Erythroblast (primary cell): ENCODE results near the gene RPS6KC1.

Experiments used
- GATA1 ChIP-seq: IDR thresholded peaks from 2 replicates; pipeline ENCODE4 v1.6.1; 2011; ENCODE audit warnings: low read depth, mild to moderate bottlenecking, control low read depth, low read length, moderate library complexity
- POLR2A ChIP-seq: IDR thresholded peaks from 2 replicates; pipeline ENCODE4 v1.6.1; 2011; ENCODE audit warnings: mild to moderate bottlenecking, low read length

DNA sequence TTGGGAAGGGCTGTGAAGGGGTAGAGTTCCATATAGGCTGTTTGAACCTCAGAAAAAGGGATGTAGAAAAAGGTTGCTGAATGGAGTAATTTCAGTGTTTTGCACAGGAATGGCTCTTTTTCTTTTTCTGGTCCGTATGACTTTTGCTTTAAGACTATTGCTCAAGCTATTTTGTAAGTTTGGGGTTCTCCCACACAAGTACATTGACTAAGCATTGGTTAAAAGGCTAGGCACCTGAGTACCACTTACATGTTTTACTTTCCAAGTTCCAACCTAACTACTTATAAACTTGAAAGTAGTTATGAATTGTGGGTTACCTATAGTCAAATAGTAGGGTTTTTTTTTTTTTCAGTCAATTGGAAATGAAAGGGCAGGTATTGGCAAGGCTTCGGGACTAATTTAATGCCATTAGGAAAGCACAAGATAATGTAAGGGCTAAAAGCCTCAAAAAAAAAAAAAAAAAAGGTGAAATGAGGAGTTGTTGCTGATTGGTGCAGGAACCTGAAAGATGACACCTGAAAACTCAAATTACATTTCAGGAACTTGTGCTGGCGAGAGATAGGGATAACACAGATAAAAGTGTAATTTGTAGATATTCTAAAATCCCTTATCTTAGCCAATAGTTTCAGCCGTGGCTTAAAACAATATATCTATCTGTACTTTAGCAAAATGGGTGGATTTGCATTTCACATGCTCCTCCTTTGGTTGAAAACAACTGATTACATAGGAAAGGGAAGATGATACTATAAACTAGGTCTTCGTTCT lies 209.5 kb downstream of the RPS6KC1 start:
- TF ChIP-seq POLR2A (no peak), GATA1 (no peak)
